IPS DF 4.7 (cell line): Measurements from ENCODE around the gene MORN5.

Experiments used
- DNase-seq: peaks from one replicate; pipeline ENCODE4 v3.0.0-alpha.2; 2013; ENCODE audit warnings: low spot score; ENCODE audit errors: extremely low read depth

The MORN5 gene

DNA sequence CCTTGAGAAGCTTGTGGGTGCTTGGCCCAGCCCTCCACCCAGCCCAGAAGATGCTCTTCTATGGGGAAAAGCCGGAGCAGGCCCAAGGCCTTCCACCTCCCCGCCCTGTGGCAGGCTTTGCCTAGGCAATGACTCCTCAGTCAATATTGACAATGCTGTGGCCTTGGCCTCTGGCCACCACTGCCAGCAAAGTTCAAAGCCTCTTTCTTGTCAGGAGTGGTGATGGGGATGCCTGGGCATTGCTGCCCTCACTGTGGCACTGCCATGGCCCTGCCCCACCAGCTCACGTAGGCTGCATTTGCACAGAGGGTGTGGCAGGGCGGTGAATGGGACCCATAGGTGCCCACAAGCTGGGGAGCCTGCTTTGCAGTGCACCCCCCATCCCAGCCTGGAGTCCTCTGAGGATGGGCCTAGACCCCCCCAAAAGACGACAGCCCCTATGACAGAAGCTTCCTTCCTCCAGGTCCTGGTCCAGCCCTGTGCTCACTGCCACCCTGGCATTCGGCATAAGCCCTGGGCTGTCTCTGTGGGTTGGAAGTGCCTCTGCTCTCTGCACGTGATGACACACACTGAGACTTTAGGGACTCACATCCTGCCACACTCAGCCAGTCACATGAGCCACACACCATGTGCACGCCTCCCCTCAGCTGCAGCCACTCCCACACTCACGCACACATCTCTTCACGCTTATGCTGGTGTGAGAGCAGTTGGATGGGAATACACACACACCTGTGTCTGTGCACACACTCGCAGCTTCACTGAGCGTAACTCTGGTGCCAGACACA, 31.1 kb downstream of the MORN5 start:
- DNase-seq: no peak

GRCh38 chr9:122191584-122191983, 31.9 kb downstream of the MORN5 start:
- no peak for DNase-seq

- no peak for DNase-seq
Observed at GRCh38 chr9:122192261-122192875, 32.7 kb downstream of the MORN5 start.

DNA sequence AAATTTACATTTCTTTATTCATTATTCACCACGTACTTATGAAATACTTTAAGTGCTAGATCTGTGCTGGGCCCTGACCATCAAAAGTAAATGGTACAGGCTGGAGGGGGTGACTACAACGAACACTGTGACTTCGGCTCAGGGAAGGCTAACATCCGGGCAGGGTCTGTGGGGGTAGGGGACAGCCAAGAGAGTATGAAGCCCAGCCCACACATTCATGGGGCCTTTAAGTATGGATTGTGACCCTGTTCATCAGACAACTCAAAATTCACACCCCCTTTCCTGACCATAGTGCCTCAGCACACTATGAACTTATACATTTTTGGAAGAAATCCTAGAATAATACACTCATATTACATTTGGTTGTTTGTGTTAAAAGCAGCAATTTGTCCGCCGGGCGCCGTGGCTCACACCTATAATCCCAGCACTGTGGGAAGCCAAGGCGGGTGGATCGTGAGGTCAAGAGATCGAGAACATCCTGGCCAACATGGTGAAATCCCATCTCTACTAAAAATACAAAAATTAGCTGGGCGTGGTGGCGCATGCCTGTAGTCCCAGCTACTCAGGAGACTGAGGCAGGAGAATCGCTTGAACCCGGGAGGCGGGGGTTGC, 33.3 kb downstream of the MORN5 start:
- DNase-seq: no peak

DNA sequence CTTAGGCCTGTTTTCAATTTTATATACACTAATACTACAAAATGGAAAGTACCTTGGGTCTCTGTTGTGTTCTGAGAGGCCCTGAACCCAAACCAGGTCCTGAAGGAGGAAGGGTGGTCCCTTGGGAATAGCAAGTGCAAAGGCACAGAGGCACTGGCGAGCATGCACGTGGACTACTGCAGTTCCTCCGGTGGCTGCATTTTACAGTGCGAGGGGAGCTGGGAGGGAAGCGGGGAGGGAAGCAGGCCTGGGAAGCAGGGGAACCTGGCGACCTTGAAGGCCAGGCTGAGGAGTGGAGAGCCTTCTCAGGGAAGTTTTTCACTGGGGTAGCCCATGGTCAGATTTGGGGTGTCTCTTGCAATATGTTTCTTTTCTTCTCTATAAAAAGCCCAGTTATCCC, 33.9 kb downstream of the MORN5 start:
- no peak for DNase-seq

DNA sequence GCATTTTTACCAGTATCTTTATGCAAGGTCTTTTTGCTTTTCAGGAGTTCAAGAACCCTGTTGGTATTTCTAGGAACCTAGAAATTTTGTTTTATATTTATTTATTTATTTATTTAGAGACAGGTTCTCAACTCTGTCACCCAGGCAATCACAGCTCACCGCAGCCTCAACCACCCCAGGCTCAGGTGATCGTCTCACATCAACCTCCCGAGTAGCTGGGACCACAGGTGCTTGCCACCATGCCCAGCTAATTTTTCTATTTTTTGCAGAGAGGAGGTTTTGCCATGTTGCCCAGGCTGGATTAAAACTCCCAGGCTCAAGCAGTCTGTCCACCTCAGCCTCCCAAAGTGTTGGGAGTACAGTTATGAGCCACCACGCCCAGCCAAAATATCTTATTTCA, 36.2 kb downstream of the MORN5 start:
- no peak for DNase-seq

GRCh38 chr9:122197426-122197825, 37.7 kb downstream of the MORN5 start:
- no peak for DNase-seq

DNA sequence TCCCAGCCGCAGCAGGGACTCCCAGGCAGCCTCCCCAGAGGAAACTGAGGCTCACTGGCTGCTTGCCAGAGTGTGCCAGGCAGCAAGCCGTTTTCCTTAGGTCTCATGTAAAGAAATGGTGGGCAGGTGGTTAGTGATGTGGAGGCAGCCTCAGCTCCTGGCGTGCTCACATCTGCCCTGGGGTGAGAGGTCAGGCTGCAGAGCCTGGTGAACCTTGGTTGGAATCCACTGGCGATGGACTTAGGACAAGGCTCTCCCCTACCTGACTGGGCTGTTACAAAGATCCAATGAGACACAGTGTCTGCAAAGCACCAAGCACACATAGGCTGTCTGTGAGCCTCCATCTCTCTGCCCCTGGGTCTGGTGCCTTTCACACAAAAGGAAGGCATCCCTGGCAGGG, 38.2 kb downstream of the MORN5 start:
- DNase-seq: no peak

GRCh38 chr9:122200960-122201595, 41.4 kb downstream of the MORN5 start:
- no peak for DNase-seq

DNA sequence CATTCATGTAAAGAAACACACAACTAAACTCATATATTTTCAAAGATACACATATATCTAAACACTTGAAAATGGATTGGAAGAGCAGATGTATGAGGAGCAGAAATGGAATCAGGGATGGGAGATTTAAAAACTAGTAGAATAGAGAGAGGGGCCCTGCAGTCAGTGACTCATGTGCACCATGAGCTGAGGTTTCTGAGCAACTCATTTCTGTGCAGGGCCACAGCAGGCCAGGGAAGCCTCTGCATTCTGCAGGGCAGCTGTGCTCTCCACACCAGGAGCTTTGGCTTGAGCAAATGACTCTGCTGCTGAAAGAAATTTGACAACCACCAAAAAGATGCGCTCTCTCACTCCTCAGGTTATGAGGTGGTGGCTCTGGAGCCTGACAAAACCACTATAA, 41.9 kb downstream of the MORN5 start:
- no peak for DNase-seq

- no peak for DNase-seq
Observed at GRCh38 chr9:122202111-122202510, 42.4 kb downstream of the MORN5 start.

GRCh38 chr9:122204055-122204454, 44.3 kb downstream of the MORN5 start:
- no peak for DNase-seq

DNA sequence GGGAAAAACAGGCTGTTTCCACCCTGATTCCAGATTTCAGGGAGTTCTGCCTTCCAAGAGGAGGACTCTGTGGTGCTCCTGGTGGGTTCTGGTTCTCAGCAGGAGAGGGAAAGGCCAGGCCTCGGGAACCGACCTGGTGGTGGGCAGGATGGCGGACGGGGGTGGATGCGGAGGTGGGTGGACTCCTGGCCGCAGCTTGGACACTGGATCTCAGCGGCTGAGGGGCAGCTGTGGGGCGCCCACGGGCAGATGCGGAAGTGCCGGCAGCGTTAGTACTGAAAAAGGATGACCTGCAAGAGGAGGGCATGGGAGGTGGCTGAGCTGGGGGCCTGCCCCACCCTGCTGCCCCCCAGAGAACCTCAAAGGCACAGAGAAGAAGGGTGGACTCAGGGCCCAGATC, 44.8 kb downstream of the MORN5 start:
- no peak for DNase-seq

DNA sequence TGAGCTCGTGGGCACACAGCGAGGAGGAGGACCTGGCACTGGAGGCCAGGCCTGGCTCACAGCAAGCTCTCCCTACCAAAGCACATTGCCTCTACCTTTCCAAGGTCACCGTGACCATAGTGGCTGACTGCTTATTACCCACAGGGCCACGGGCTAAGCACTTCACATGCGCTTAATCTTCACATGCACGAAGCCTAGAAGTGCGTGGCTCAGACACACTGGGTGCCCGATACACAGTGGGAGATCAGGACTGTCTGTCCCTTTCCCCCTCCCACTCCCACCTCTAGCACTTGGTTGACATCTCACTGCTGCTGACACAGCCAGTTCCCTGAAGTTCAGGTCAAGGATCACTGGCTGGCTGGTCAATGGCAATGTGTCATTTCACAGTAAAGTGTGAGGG, 45.5 kb downstream of the MORN5 start:
- DNase-seq: no peak

DNA sequence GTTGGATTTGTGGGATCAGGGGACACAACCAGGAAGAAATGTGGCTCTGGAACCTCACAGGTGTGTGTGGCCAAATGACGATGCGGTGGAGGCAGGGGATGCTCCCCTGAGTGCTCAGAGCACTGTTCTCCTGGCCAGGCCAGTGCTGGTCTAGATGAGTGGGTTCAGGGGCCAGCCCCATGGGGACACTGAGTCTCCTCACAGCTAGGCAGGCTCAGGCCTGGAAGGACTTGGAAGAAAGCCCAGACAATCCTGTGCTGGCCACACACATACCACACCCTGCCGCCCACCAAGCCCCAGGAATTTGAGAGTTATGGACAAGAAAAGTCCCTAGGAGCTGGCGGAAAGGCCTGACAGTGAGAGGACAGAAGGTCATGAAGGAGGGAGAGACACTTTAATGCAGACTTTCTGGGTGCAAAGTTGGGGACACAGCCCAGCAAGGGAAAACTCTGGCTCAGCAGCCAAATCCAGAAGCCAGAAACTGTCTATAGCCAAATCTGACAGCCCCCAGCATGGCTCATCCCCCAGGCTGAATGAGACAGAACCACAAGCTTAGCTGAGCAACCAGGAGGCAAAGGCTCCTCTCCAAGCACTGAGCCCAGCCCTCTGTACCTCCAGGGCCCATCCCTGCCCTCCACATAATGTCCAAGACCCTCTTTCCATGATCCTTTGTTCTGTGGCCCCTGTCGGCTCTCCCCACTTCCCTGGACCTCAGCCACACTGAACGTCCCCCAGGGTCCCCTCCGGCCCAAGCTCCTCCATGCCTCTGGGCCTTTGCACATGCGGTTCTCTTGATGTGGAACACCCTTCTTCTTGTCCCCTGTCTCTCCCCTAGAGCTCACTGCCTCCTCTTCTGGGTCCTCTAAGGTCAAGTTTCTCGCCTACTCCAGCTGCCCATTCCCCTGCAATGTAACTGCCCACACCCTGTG, 46.7 kb downstream of the MORN5 start:
- DNase-seq: no peak

DNA sequence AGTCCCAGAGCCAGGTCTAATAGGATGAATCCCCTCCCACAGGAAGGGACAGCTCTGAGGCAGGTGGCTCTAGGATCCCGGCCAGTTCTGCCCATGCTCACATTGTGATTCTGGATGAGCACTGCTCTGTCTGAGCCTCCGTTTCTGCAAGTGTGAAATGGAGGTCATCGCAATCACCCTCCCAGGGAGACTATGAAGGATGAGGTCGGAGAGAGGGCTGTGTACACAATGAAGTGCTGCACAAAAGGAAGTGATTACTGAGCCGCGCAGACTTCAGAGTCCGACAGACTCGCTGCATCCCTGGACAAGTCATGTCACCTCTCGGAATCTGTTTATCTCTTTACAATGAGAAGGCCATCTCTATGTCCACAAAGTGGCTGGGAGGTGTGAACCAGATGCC, 47.4 kb downstream of the MORN5 start:
- no peak for DNase-seq

DNA sequence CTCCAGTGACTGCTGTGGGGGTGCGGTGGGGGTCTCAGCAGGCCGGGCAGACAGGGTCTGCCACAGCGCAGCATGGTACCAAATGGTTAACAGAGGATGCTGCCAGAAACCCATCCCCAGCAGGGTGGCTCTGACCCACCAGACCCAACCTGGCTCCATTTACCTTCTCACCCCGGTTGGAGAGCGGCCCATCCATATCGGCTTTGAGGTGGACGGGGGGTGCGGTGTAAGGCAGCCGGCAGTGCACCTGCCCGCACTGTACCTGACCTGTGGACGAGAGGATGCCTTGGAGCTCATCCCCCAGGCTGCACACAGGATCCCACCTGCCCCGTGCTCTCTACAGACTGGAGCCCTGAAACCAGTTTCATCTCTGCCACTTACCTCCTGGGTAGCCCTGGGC, 49.7 kb downstream of the MORN5 start:
- no peak for DNase-seq

- DNase-seq: no peak
Observed at GRCh38 chr9:122212473-122213004, 52.8 kb downstream of the MORN5 start.

GRCh38 chr9:122213102-122213588, 53.4 kb downstream of the MORN5 start:
- no peak for DNase-seq

- no peak for DNase-seq
Observed at GRCh38 chr9:122213589-122214413, 54.1 kb downstream of the MORN5 start.
